Right ventricle myocardium superior (tissue), 1 donor: ENCODE results near the gene CTRL. TPM values are rescaled to one million over a fixed set of nuclear protein-coding genes. Genes with fewer than 3 reads are reported as not detected.

Source experiments
- ATAC-seq: fragments of 200-7000 bp; cut with Tn5 transposase; one replicate; pipeline ENCODE4 v1.9.1; 2020; ENCODE audit warnings: mild to moderate bottlenecking; ENCODE audit not compliant: poor library complexity
- DNase-seq: peaks from one replicate; pipeline ENCODE4 v3.0.0-alpha.2; 2020
- intact Hi-C: fragments of 100-400 bp; cut with DNase I; formaldehyde crosslinking; loops from one replicate; pipeline ENCODE4 v1.11.2; 2022
- total RNA-seq: library from RNA; stranded (reverse); fragmentation: NEBNext Ultra II Directional; extraction: Animal tissue kit (Norgen Biotek cat#: 25700); gene quantifications from one replicate; pipeline ENCODE4 v1.2.1, GENCODE V29; 2021
- donor health status: DM: no; HTN: yes; CAD: no; lungs with severe emphysema.

CTRL gene
- total RNA-seq, 1 donor from 2014 or later, result 0.78 TPM

GRCh38 chr16:67882374-67883145, 49.1 kb downstream of the CTRL start:
- intact Hi-C loops, result no loop called here
- ATAC-seq, result peak; percentile 73

GRCh38 chr16:67881621-67882161, 50.0 kb downstream of the CTRL start:
- DNase-seq (peak; percentile 77), ATAC-seq (peak; percentile 65)
- intact Hi-C loops, result no loop called here

More at GRCh38 chr16:67882374-67883145, 49.1 kb downstream of the CTRL start:
- DNase-seq, result peak; percentile 76

- ATAC-seq, result no peak
- DNase-seq, result no peak
- intact Hi-C loops, result no loop called here
Observed at GRCh38 chr16:67880584-67880983, 51.1 kb downstream of the CTRL start.

- no peak for DNase-seq
- ATAC-seq, result no peak
- intact Hi-C loops, result no loop called here
Observed at GRCh38 chr16:67879936-67880335, 51.7 kb downstream of the CTRL start.

Other genes with a start within 250 kb of the CTRL start
- 7.8 TPM for gene GFOD2, start 212.5 kb downstream of the CTRL start, total RNA-seq
- gene RANBP10, start 125.3 kb downstream of the CTRL start, total RNA-seq, result 10.9 TPM
- 0.32 TPM for gene TSNAXIP1, start 125.0 kb downstream of the CTRL start, total RNA-seq
- gene THAP11, start 89.5 kb downstream of the CTRL start, total RNA-seq, result 31.1 TPM
- 76.7 TPM for gene NUTF2, start 84.9 kb downstream of the CTRL start, total RNA-seq
- gene CENPT, start 84.2 kb downstream of the CTRL start, total RNA-seq, result 20.6 TPM
- gene EDC4, start 58.8 kb downstream of the CTRL start, total RNA-seq, result 30.6 TPM
- not detected for gene NRN1L, start 47.0 kb downstream of the CTRL start, total RNA-seq
- 16.6 TPM for gene PSKH1, start 38.6 kb downstream of the CTRL start, total RNA-seq
- gene PSMB10, start 5.0 kb upstream of the CTRL start, total RNA-seq, result 59.0 TPM
- 21.4 TPM for gene LCAT, start 12.3 kb upstream of the CTRL start, total RNA-seq
- 84.3 TPM for gene SLC12A4, start 36.8 kb upstream of the CTRL start, total RNA-seq
- gene DPEP3, start 48.6 kb upstream of the CTRL start, total RNA-seq, result not detected
- 1.1 TPM for gene DPEP2, start 67.6 kb upstream of the CTRL start, total RNA-seq
- not detected for gene DPEP2NB, start 84.0 kb upstream of the CTRL start, total RNA-seq
- gene DDX28, start 91.4 kb upstream of the CTRL start, total RNA-seq, result 7.2 TPM
- gene DUS2, start 91.4 kb upstream of the CTRL start, total RNA-seq, result 5.7 TPM
- 24.4 TPM for gene NFATC3, start 153.5 kb upstream of the CTRL start, total RNA-seq